Upper lobe of left lung (tissue), 6 donors: ENCODE measurements around the gene P2RY6. TPM values are rescaled to one million over a fixed set of nuclear protein-coding genes. Genes with fewer than 3 reads are reported as not detected.

ENCODE experiments used
- ATAC-seq, 2 donors: fragments of 200-7000 bp; cut with Tn5 transposase; one replicate each; pipeline ENCODE4 v1.9.1; 2022; ENCODE audit warnings: mild to moderate bottlenecking in 2 of 2, moderate library complexity in 2 of 2; ENCODE audit not compliant: low FRiP score in 2 of 2
- DNase-seq, 2 donors: peaks; one replicate each; pipeline ENCODE4 v3.0.0-alpha.2; 2019 to 2020
- H3K27ac ChIP-seq, 4 donors: fragments of 200-600 bp; sonication (generic); one replicate each; pipeline ENCODE4 v1.5.1; 2016 to 2019
- H3K27me3 ChIP-seq, 4 donors: fragments of 200-600 bp; sonication (generic); one replicate each; pipeline ENCODE4 v1.5.1; 2017 to 2019
- H3K36me3 ChIP-seq, 4 donors: fragments of 200-600 bp; sonication (generic); one replicate each; pipeline ENCODE4 v1.5.1; 2016 to 2019
- H3K4me1 ChIP-seq, 4 donors: fragments of 200-600 bp; sonication (generic); one replicate each; pipeline ENCODE4 v1.5.1; 2018 to 2019
- H3K4me3 ChIP-seq, 4 donors: fragments of 200-600 bp; sonication (generic); one replicate each; pipeline ENCODE4 v1.5.1; 2017 to 2019; ENCODE audit warnings: mild to moderate bottlenecking in 2 of 4, moderate library complexity in 1 of 4
- H3K9me3 ChIP-seq, 4 donors: fragments of 200-600 bp; sonication (generic); one replicate each; pipeline ENCODE4 v1.5.1; 2018 to 2019
- EP300 ChIP-seq, 4 donors: sonication (generic); formaldehyde crosslinking; IDR thresholded peaks; one replicate each; pipeline ENCODE4 v1.5.1; 2017; ENCODE audit warnings: antibody characterized with exemption in 4 of 4, control low read depth in 2 of 4
- POLR2A ChIP-seq, 4 donors: fragments of 450-650 bp; IDR thresholded peaks; one replicate each; pipeline ENCODE4 v1.5.1; 2016 to 2017; ENCODE audit warnings: antibody characterized with exemption in 4 of 4, mild to moderate bottlenecking in 2 of 4
- POLR2AphosphoS5 ChIP-seq, 2 donors: sonication (generic); formaldehyde crosslinking; IDR thresholded peaks; one replicate each; pipeline ENCODE4 v1.5.1; 2017; ENCODE audit warnings: antibody characterized with exemption in 2 of 2
- WGBS, 2 donors: methylation state at CpG; one replicate each; pipeline ENCODE4 v1.1.5; 2017 to 2018; 5-methylcytosine and 5-hydroxymethylcytosine counted together
- total RNA-seq, 6 donors: library from RNA; depleted of rRNA in 4 of 6; stranded (reverse); fragments of >200 nt in 4 of 6; gene quantifications; one replicate each; pipeline versions ENCODE4 v1.1.0 to v1.2.1, GENCODE V29; 2016 to 2021
- TF ChIP-seq, protein P1 (sequence below), 6 experiments: fragments of 450-650 bp in 4 of 6; fragments of 200-600 bp in 2 of 6; sonication (generic) in 2 of 6; IDR thresholded peaks; one replicate each; pipeline ENCODE4 v1.5.1; 2016 to 2019; ENCODE audit warnings: antibody characterized with exemption in 6 of 6
- donor health status: DM: no; HTN: no; CAD: no; lungs with moderate emphysema.
- donor health status: DM: no; HTN: yes; CAD: no; lungs with severe emphysema.

Gene P2RY6
- total RNA-seq, 6 donors from 2014 or later = 0.30 to 5.3 (median 1.4) TPM; not detected in 1

DNA sequence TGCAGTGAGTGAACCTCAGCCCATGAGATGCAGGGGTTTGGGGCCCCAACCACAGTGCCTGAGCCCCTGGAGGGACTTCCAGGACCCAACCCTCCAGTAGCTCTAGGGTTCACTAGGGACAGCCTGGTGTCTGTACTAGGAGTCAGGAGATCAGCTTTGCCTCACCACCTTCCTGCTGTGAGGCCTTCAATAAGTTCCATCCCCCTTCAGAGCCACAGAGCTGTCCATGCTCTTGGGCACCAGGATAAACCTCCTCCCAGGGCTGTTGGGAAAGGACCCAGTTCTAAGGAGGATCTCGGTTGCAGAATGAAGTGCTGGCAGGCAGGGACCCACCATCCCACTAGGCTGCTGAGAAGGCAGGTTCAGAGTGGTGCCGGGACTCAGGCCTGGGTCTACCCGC is 45.7 kb downstream of the P2RY6 start:
- Histone ChIP-seq H3K9me3 (no peaks in the 10 kb centered on the region), H3K4me1 (peaks cover 94 to 97% (median 96%) of the 10 kb centered on the region in 4 donors), H3K27ac (peak overlapping the region; percentile 75 to 99 (median 94)), H3K4me3 (no peak overlapping the region), H3K36me3 (no peaks in the 10 kb centered on the region), H3K27me3 (no peaks in the 10 kb centered on the region)
- WGBS, 2 donors = 59 to 85% methylated on average over 2 to 3 of the region's 3 CpGs
- TF ChIP-seq POLR2AphosphoS5 (IDR thresholded peaks at IDR 0.05) = no peak
- TF ChIP-seq EP300 (IDR thresholded peaks at IDR 0.05) = no peak
- TF ChIP-seq, protein P1, sequence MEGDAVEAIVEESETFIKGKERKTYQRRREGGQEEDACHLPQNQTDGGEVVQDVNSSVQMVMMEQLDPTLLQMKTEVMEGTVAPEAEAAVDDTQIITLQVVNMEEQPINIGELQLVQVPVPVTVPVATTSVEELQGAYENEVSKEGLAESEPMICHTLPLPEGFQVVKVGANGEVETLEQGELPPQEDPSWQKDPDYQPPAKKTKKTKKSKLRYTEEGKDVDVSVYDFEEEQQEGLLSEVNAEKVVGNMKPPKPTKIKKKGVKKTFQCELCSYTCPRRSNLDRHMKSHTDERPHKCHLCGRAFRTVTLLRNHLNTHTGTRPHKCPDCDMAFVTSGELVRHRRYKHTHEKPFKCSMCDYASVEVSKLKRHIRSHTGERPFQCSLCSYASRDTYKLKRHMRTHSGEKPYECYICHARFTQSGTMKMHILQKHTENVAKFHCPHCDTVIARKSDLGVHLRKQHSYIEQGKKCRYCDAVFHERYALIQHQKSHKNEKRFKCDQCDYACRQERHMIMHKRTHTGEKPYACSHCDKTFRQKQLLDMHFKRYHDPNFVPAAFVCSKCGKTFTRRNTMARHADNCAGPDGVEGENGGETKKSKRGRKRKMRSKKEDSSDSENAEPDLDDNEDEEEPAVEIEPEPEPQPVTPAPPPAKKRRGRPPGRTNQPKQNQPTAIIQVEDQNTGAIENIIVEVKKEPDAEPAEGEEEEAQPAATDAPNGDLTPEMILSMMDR (IDR thresholded peaks at IDR 0.05) = no peak
- no peak for TF ChIP-seq POLR2A (IDR thresholded peaks at IDR 0.05)
- no peak for ATAC-seq
- DNase-seq = no peak

- no peaks in the 10 kb centered on the region for H3K9me3 ChIP-seq
- TF ChIP-seq POLR2AphosphoS5 (IDR thresholded peaks at IDR 0.05) (no peak), EP300 (IDR thresholded peaks at IDR 0.05) (no peak), POLR2A (IDR thresholded peaks at IDR 0.05) (no peak)
- TF ChIP-seq, protein P1 (IDR thresholded peaks at IDR 0.05) = no peak
- H3K27ac ChIP-seq = peak overlapping the region; percentile 75 to 99 (median 94)
- ATAC-seq (peak in 1 of 2 donors; percentile 47), DNase-seq (peak in 1 of 2 donors; percentile 74)
- no peaks in the 10 kb centered on the region for H3K27me3 ChIP-seq
- no peak overlapping the region for H3K4me3 ChIP-seq
- 41 to 46% methylated on average over 8 of the region's 8 CpGs for WGBS, 2 donors
- H3K36me3 ChIP-seq = no peaks in the 10 kb centered on the region
- H3K4me1 ChIP-seq = peaks cover 95 to 97% (median 96%) of the 10 kb centered on the region in 4 donors
Measured at GRCh38 chr11:73318501-73319011, 46.4 kb downstream of the P2RY6 start.

DNA sequence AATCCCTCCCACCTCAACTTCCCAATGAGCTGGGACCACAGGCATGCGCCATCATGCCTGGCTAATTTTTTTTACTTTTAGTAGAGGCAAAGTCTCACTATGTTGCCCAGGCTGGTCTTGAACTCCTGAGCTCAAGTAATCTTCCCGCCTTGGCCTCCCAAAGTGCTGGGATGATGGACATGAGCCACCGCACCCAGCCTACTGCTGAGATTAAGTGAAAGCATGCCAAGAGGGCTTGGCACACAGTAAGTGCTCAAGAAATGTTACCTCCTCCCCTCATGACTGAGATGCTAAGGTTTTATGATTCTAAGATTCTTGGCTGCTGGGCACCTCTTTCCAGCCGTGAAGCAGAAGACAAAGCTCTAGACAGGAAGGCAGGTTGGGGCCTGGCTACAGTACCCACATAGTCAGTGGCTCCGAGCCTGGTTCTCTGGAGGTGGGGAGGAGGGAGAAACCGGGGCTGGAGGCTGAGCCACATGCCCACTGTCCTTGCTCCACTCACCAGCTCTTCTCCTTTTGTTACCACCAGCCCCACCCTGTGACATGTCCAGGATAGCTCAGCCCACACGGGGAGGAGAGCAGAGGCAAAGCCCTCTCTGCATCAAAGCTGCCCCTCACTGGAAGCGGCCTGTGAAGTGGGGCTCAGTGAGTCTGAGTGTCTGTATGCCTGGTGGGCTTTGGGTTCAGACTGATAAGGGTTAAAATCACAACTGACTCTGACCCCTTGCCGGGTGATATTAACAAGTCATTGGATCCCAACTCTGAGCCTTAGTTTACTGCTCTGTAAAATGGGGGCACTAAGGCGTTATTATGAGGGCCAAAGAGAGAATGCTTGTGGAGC is 48.8 kb downstream of the P2RY6 start:
- no peak for TF ChIP-seq POLR2A (IDR thresholded peaks at IDR 0.05)
- TF ChIP-seq POLR2AphosphoS5 (IDR thresholded peaks at IDR 0.05) = no peak
- TF ChIP-seq, protein P1 (IDR thresholded peaks at IDR 0.05) = no peak
- no peak for TF ChIP-seq EP300 (IDR thresholded peaks at IDR 0.05)
- ATAC-seq (no peak), DNase-seq (no peak)
- Histone ChIP-seq H3K27ac (peak overlapping the region; percentile 64 to 99 (median 88)), H3K9me3 (no peaks in the 10 kb centered on the region), H3K4me3 (no peak overlapping the region), H3K4me1 (peaks cover 89 to 97% (median 94%) of the 10 kb centered on the region in 4 donors), H3K36me3 (peaks cover 0 to under 1% (median under 1%) of the 10 kb centered on the region in 4 donors), H3K27me3 (no peaks in the 10 kb centered on the region)
- WGBS, 2 donors = 36 to 40% methylated on average over 10 of the region's 10 CpGs

- ATAC-seq = no peak
Measured at GRCh38 chr11:73321604-73322381, 49.7 kb downstream of the P2RY6 start.

More at GRCh38 chr11:73321604-73322381, 49.7 kb downstream of the P2RY6 start:
- Histone ChIP-seq H3K27me3 (no peaks in the 10 kb centered on the region), H3K9me3 (no peaks in the 10 kb centered on the region), H3K27ac (peak overlapping the region; percentile 64 to 99 (median 88)), H3K4me1 (peaks cover 86 to 96% (median 87%) of the 10 kb centered on the region in 4 donors), H3K36me3 (peaks cover 0 to 4% (median 2%) of the 10 kb centered on the region in 4 donors), H3K4me3 (no peak overlapping the region)
- TF ChIP-seq POLR2A (IDR thresholded peaks at IDR 0.05) (no peak), EP300 (IDR thresholded peaks at IDR 0.05) (peak in 1 of 4 donors; percentile 46), POLR2AphosphoS5 (IDR thresholded peaks at IDR 0.05) (peak in 1 of 2 donors; percentile 44)
- DNase-seq = peak in 1 of 2 donors; percentile 83
- 21 to 33% methylated on average over 6 to 10 of the region's 10 CpGs for WGBS, 2 donors
